Dermis blood vessel endothelial cell (primary cell): ENCODE measurements around the gene CATSPERE. TPM values are rescaled to one million over a fixed set of nuclear protein-coding genes. Genes with fewer than 3 reads are reported as not detected.
A peak's percentile ranks its signal among the peaks of the same experiment; 100 is the strongest.
"Not testable (repeated sequence)": the region's sequence is repeated elsewhere in the genome, so short reads cannot be mapped to it uniquely, and the experiment has no call there.

Source experiments
- DNase-seq: peaks from one replicate; pipeline ENCODE4 v3.0.0; 2010
- total RNA-seq: library from RNA; depleted of rRNA; stranded (reverse); fragments of >200 nt; gene quantifications from 2 replicates; pipeline ENCODE4 v1.2.3, GENCODE V29; 2014

CATSPERE gene
- total RNA-seq, 1 donor from 2014 or later, result 1.4 TPM

- no peak for DNase-seq
These were observed 12.6 kb upstream of the CATSPERE start for GRCh38 chr1:244448279-244449036.

GRCh38 chr1:244449936-244450508, 11.1 kb upstream of the CATSPERE start:
- DNase-seq, result no peak

GRCh38 chr1:244450597-244451538, 10.2 kb upstream of the CATSPERE start:
- peak; percentile 70 for DNase-seq

- DNase-seq, result no peak
These were observed 9.5 kb upstream of the CATSPERE start, which contains the start of gene ADSS2 for GRCh38 chr1:244451539-244451950. Gene ADSS2, minus strand, starts transcription at chr1:244451909. Its CDS starts 92 bp downstream, at chr1:244451817.

GRCh38 chr1:244451951-244452795, 8.9 kb upstream of the CATSPERE start:
- peak; percentile 100 for DNase-seq

GRCh38 chr1:244454412-244454811, 6.7 kb upstream of the CATSPERE start:
- no peak for DNase-seq

GRCh38 chr1:244456586-244456985, 4.5 kb upstream of the CATSPERE start:
- DNase-seq, result no peak

GRCh38 chr1:244458781-244459180, 2.3 kb upstream of the CATSPERE start:
- no peak for DNase-seq

- DNase-seq, result no peak
These were observed 876 bp upstream of the CATSPERE start for GRCh38 chr1:244460197-244460596.

GRCh38 chr1:244466724-244467123, 5.7 kb downstream of the CATSPERE start:
- DNase-seq, result no peak

- no peak for DNase-seq
These were observed 12.1 kb downstream of the CATSPERE start for GRCh38 chr1:244473059-244473605.

- not testable (repeated sequence) for DNase-seq
These were observed 23.9 kb downstream of the CATSPERE start for GRCh38 chr1:244484971-244485370.

- DNase-seq, result no peak
These were observed 33.6 kb downstream of the CATSPERE start for GRCh38 chr1:244494653-244495052.

GRCh38 chr1:244496186-244496585, 35.1 kb downstream of the CATSPERE start:
- no peak for DNase-seq

- DNase-seq, result no peak
These were observed 36.7 kb downstream of the CATSPERE start for GRCh38 chr1:244497805-244498204.

- not testable (repeated sequence) for DNase-seq
These were observed 38.4 kb downstream of the CATSPERE start for GRCh38 chr1:244499484-244499883.

GRCh38 chr1:244500515-244500914, 39.4 kb downstream of the CATSPERE start:
- not testable (repeated sequence) for DNase-seq

- no peak for DNase-seq
These were observed 41.6 kb downstream of the CATSPERE start for GRCh38 chr1:244502630-244503029.

- DNase-seq, result no peak
These were observed 52.4 kb downstream of the CATSPERE start for GRCh38 chr1:244513493-244513892.

GRCh38 chr1:244515680-244516079, 54.6 kb downstream of the CATSPERE start:
- no peak for DNase-seq

- no peak for DNase-seq
These were observed 75.2 kb downstream of the CATSPERE start for GRCh38 chr1:244536316-244536715.

GRCh38 chr1:244545511-244545910, 84.4 kb downstream of the CATSPERE start:
- DNase-seq, result peak; percentile 2
